GM19463 (cell line): Measurements from ENCODE around the gene ACD.
A peak's percentile ranks its signal among the peaks of the same experiment; 100 is the strongest.

ENCODE experiments used
- ATAC-seq: cut with Tn5 transposase; IDR thresholded peaks from one replicate; pipeline ENCODE4 v1.9.1; 2021; ENCODE audit warnings: mild to moderate bottlenecking, moderate library complexity; ENCODE audit not compliant: unreplicated experiment

Gene ACD

DNA sequence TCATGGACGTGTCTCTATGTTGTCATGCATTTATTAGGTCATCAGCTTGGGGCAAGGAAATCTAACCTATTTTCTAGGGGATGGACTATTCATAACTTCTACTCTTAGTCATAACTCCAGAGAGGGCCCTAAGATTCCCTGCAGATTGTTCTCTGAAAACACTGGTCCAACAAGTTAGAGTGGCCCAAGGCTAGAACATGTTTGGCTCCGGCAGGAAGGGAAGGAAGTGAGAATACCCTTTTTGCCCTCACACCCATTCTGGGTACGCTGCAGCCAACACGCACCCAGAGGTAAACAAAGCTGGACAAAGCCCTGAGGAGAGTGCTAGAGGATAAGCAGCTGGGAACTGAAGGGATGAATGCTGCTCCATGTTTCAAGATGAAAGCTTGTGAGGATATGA lies 16.5 kb upstream of the ACD start:
- no peak for ATAC-seq

- no peak for ATAC-seq
These were observed 15.9 kb upstream of the ACD start for GRCh38 chr16:67675999-67676398.

- ATAC-seq: no peak
These were observed 15.5 kb upstream of the ACD start for GRCh38 chr16:67675579-67675935.

GRCh38 chr16:67674851-67675578 lies 15.0 kb upstream of the ACD start:
- no peak for ATAC-seq

GRCh38 chr16:67673712-67674580 lies 13.9 kb upstream of the ACD start:
- ATAC-seq: no peak

DNA sequence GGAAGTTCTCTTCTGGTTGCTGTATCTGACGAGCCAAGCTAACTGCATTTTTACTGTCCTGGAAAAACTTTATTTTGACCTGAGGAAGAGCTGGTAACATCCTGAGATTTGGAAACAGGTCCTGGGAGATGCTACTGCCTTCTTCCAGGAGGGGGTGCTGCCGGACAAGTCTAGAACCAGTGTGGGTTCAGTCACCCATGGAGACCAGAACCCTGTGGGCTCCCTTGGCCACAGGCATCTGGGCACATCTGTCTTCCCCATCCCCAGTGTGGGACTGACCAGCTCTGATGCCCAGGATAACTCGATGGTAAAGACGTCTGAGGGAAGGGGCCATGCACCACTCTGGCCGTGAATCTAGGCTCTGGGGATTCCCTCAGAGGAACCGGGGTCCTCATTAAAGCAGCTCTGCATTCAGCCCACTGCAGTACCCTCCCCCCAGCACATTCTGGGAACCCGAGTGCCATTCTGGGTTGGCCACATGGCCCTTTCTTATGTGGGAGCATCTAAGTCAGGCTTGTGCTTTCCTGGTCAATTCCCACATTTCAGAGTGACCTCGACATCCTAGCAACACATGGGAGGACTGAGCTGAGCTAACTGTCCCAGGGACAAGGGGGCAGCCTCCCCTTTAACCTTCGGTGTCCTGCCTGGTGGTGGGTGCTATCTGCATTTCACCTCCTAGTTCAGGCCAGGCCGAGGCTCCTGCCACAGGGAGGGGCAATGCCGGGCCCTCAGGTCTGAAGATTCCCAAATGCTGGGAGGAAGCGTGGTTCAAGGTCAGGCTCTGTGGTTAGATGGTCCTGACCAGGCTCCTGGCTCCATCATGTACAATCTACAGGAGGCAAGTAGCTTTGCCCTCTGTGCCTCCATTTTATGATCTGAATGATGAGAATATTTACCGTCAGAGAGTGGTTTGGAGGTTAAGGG lies 12.9 kb upstream of the ACD start:
- ATAC-seq: no peak

- ATAC-seq: no peak
These were observed 12.2 kb upstream of the ACD start for GRCh38 chr16:67672306-67672705.

DNA sequence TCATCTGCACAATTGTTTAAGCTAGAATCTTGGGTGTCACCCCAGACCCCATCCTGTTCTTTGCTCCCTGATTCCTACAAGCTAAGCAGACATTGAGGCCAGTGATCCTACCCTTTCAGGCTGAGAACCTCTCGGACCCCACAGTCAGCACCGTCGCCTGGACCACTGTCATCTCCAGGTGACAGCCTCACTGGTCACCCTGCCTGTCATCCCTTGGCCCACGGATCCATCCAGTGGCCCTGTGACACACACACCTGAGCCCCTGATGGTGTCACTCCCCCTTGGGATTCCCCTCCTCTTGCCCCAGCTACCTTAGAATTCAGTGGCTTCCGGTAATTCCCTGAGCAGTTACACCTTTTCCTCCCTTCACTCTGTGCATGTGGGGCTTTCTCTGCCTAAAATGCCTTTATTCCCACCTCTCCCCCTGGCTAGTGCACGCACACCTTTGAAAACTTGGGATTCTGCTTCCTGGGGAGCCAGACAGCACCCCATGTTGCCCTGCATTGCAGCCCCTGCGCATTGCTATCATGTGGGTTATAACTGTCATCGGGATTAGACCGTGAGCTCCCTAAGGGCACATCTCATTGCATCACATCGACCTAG lies 9.5 kb upstream of the ACD start:
- ATAC-seq: no peak

DNA sequence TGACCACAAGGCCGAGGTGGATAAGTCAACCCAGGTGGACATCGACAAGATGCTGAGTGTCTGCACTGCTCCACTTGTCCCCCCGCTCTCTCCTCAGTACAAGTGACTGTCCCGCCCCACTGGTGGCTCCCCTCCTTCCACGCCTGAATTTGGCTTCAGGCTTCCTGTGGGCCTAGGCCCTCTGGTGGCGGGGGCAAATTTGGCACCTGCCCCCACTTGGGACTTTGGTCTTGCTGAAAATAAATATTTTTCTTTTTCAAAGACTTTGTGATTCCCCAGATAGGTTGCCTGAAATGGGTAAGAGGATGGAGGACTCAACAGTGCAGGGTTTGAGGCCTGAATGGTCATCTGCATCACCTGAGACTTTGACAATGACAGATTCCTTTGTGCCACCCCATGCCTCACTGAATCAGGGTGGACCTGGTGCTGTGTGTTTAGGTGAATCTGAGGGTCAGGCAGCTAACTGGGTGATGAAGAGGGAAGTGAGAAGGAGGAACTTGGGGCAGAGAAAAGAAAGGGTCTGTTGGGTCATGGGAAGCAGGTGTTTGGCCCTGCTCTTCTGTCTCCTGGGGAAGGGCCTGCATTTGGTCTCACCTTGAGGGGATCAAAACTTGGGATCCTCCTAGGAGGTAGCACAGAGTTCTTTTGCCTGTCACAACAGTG lies 8.6 kb upstream of the ACD start:
- no peak for ATAC-seq

- ATAC-seq: peak; percentile 75
These were observed 7.9 kb upstream of the ACD start for GRCh38 chr16:67667817-67668494.

DNA sequence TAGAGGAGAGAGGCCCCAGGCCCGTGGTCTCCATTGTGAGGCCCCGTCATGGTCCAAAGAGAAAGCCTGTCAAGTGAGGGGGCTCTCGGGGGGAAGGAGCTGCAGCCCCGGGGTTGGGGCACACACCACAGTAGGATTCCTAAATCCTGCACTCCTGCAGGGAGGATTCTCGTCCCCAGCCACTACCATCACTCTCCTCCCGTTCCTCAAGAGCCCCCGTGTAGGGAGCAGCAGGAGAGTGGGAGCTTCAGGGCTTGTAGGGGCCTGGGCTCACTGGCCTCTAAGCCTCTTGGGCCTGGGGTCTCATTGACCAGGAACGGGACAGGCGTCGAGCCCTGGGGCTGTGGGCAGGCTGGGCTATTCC lies 7.4 kb upstream of the ACD start:
- ATAC-seq: no peak

GRCh38 chr16:67666559-67667452 lies 6.7 kb upstream of the ACD start, which contains the start of the genes C16orf86 and ENKD1:
Gene C16orf86, plus strand, starts transcription at chr16:67666814. Its CDS starts 157 bp downstream, at chr16:67666971.
Gene ENKD1, minus strand, starts transcription at chr16:67666750. Its CDS starts 308 bp downstream, at chr16:67666442.
- ATAC-seq: peak; percentile 68

- ATAC-seq: no peak
These were observed 6.0 kb upstream of the ACD start for GRCh38 chr16:67666032-67666551.

GRCh38 chr16:67665598-67665997 lies 5.5 kb upstream of the ACD start:
- no peak for ATAC-seq

DNA sequence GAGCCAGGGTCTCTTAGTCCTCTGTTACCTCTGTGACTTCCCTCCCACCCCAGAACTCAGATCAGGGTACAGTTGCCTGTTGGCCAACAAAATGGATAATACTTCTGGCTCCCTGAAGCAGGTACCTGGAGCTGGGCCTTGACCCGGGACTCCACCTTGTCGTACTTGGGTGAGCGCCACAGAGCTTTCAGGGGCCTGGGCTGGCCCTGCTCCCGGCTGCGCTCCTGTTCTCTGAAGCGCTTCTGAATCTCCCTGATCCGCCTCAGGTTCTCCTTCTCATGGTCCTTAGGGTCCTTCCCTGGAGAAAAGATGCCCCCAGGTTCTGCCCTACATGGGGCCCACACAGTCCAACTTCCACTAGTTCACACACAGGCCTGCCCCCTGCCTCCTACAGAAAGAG lies 4.8 kb upstream of the ACD start:
- no peak for ATAC-seq

DNA sequence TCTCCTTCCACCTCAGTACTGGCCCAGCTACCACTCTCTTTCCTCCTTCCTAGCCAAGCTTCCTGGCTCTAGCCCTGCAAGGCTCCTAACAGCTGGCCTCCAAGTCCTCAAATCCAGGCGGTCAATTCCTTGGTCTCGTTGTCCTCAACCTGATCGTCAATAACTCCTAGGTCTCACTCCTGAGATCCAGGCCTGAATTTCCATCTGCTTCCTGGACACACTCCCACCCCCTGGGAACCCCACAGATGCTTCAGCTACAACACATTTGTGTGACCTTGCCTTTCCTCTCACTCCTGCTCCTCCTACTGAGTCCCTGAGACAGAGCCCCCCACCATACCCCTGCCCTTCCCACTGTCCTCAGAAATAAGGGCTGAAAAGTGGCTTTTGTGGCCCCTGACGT lies 4.2 kb upstream of the ACD start:
- no peak for ATAC-seq

- ATAC-seq: no peak
These were observed 3.8 kb upstream of the ACD start for GRCh38 chr16:67663877-67664222.

DNA sequence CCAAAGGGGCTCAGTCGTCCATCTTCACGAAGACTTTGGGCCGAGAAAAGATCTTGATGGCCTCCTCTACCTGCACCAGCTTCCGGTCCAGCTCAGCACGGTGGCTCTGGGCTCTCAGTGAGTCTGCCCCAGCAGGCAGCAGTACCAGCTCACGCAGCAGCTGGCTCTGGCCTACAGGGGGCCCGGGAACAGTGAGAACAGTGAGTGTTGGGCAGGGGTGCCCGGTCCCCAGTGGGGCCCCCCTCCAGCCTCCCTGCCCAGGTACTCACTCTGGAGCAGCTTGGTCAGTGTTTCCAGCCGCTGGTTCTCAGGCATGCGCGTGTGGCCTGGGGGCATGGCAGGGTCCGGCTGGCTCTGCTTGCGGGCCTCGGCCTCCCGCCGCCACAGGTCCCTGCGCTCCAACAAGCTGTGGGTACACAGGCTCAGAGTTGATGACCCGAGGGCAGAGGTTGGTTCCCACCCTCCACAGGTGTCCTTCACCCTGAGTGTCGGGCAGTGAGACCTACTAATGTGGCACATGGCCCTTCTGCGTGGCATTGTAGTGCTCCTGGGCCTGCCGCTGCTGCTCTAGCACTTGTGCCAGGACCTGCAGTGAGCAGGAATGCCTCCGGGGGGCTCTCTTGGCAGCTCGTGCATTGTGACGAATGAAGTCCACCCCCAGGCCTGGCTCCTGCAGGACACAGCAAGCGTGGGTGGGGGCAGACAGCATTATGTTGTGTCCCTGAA lies 3.3 kb upstream of the ACD start:
- no peak for ATAC-seq
